H1 (cell line): ENCODE results near the gene NR3C1. TPM values are rescaled to one million over a fixed set of nuclear protein-coding genes. Genes with fewer than 3 reads are reported as not detected.

Source experiments
- CTCF ChIA-PET: fragments of 300-600 bp; sonication (Branson Sonifier 250); formaldehyde crosslinking; loops from one replicate; lab custom pipeline; 2021; ENCODE audit not compliant: partially characterized antibody; lab: Charles Lee
- POLR2A ChIA-PET: fragments of 300-600 bp; sonication (Branson Sonifier 250); formaldehyde crosslinking; loops from one replicate; lab custom pipeline; 2021; ENCODE audit warnings: inconsistent platforms; ENCODE audit not compliant: partially characterized antibody; lab: Charles Lee
- DNase-seq, 2 experiments: peaks; one replicate each; pipeline versions ENCODE4 v3.0.0 to v3.0.0-alpha.2; 2010 to 2022; ENCODE audit warnings: low spot score in 2 of 2, low read depth in 1 of 2, mixed read lengths in 1 of 2
- FAIRE-seq: peaks from 2 replicates; lab custom pipeline; 2011; peaks lifted over from hg19 to GRCh38; lab: Jason Lieb, UNC
- H2AFZ ChIP-seq: 2 replicates; pipeline ENCODE4 v1.8.1; 2012; ENCODE audit warnings: low read length, inconsistent platforms
- H2AK5ac ChIP-seq: 2 replicates; pipeline ENCODE4 v1.6.1; 2013; ENCODE audit warnings: low read depth, low read length
- H2BK120ac ChIP-seq: replicated peaks from 2 replicates; pipeline ENCODE3; 2013; ENCODE audit warnings: low read depth, low read length, inconsistent platforms
- H2BK12ac ChIP-seq: 2 replicates; pipeline ENCODE4 v1.6.1; 2013; ENCODE audit warnings: low read depth, low read length
- H2BK15ac ChIP-seq: 2 replicates; pipeline ENCODE4 v1.6.1; 2013; ENCODE audit warnings: low read length
- H2BK20ac ChIP-seq: 2 replicates; pipeline ENCODE4 v1.6.1; 2013; ENCODE audit warnings: low read length
- H2BK5ac ChIP-seq: 2 replicates; pipeline ENCODE4 v1.6.1; 2013; ENCODE audit warnings: low read depth, low read length
- H3K14ac ChIP-seq: 2 replicates; pipeline ENCODE4 v1.6.1; 2013; ENCODE audit warnings: inconsistent platforms; ENCODE audit not compliant: insufficient read length
- H3K18ac ChIP-seq: 2 replicates; pipeline ENCODE4 v1.6.1; 2013; ENCODE audit warnings: low read length; ENCODE audit errors: extremely low read depth
- H3K23ac ChIP-seq: 2 replicates; pipeline ENCODE4 v1.6.1; 2013; ENCODE audit warnings: inconsistent platforms; ENCODE audit not compliant: insufficient read length
- H3K23me2 ChIP-seq: 2 replicates; pipeline ENCODE4 v1.6.1; 2013; ENCODE audit warnings: low read depth, low read length
- H3K27ac ChIP-seq: 2 replicates; pipeline ENCODE4 v1.6.1; 2011; ENCODE audit warnings: low read depth, low read length, inconsistent platforms
- H3K27me3 ChIP-seq, 4 experiments: replicated peaks in 1 of 4; 1 replicate in 1 of 4; 2 replicates in 3 of 4; pipeline versions ENCODE4 v1.6.1 to v1.8.1; 2011 to 2013; ENCODE audit warnings: low read length in 3 of 4, mild to moderate bottlenecking in 3 of 4, inconsistent platforms in 2 of 4, mixed read lengths in 2 of 4, moderate library complexity in 1 of 4; ENCODE audit not compliant: control insufficient read depth in 3 of 4, insufficient read depth in 3 of 4; ENCODE audit errors: extremely low read depth in 1 of 4
- H3K36me3 ChIP-seq, 4 experiments: 2 replicates each; pipeline versions ENCODE4 v1.6.1 to v1.8.1; 2011 to 2013; ENCODE audit warnings: mild to moderate bottlenecking in 4 of 4, low read length in 3 of 4, moderate library complexity in 2 of 4, control low read depth in 1 of 4, inconsistent platforms in 1 of 4; ENCODE audit not compliant: insufficient read depth in 4 of 4, control insufficient read depth in 2 of 4
- H3K4ac ChIP-seq: replicated peaks from 2 replicates; pipeline ENCODE3; 2013; ENCODE audit warnings: low read length, low read depth, mixed read lengths, inconsistent platforms; ENCODE audit not compliant: insufficient read length
- H3K4me1 ChIP-seq, 4 experiments: replicated peaks in 1 of 4; 1 replicate in 1 of 4; 2 replicates in 3 of 4; pipeline versions ENCODE4 v1.6.1 to v1.8.1; 2011 to 2013; ENCODE audit warnings: low read length in 3 of 4, inconsistent platforms in 2 of 4, mixed read lengths in 1 of 4; ENCODE audit not compliant: insufficient read depth in 4 of 4, control insufficient read depth in 3 of 4
- H3K4me2 ChIP-seq, 2 experiments: 2 replicates each; pipeline versions ENCODE4 v1.6.1 to v1.8.1; 2011 to 2013; ENCODE audit warnings: low read depth in 2 of 2, low read length in 2 of 2, control low read depth in 1 of 2, inconsistent platforms in 1 of 2, mild to moderate bottlenecking in 1 of 2; ENCODE audit not compliant: insufficient read depth in 1 of 2
- H3K4me3 ChIP-seq, 4 experiments: fragments of 200-600, 300-600 bp in 1 of 4; sonication (generic), shearing (Covaris generic), sonication (Bioruptor Twin) in 1 of 4; 2 replicates each; pipeline versions ENCODE4 v1.5.1 to v1.8.1; 2011 to 2016; ENCODE audit warnings: low read length in 4 of 4, low read depth in 3 of 4, control low read depth in 2 of 4, inconsistent platforms in 2 of 4, mild to moderate bottlenecking in 2 of 4, mixed read lengths in 1 of 4, moderate library complexity in 1 of 4; ENCODE audit not compliant: insufficient read depth in 2 of 4; ENCODE audit errors: extremely low read depth in 1 of 4
- H3K56ac ChIP-seq: replicated peaks from 2 replicates; pipeline ENCODE3; 2013; ENCODE audit warnings: low read depth, mild to moderate bottlenecking, mixed read lengths, low read length, inconsistent platforms; ENCODE audit not compliant: insufficient read length
- H3K79me1 ChIP-seq: 2 replicates; pipeline ENCODE4 v1.6.1; 2013; ENCODE audit warnings: low read depth, low read length, control low read depth
- H3K79me2 ChIP-seq, 2 experiments: 2 replicates each; pipeline versions ENCODE4 v1.6.1 to v1.8.1; 2012 to 2013; ENCODE audit warnings: low read length in 2 of 2, mild to moderate bottlenecking in 2 of 2, inconsistent platforms in 1 of 2; ENCODE audit not compliant: insufficient read depth in 2 of 2, control insufficient read depth in 1 of 2
- H3K9ac ChIP-seq, 4 experiments: replicated peaks in 1 of 4; 1 replicate in 1 of 4; 2 replicates in 3 of 4; pipeline versions ENCODE4 v1.6.1 to v1.8.1; 2011 to 2013; ENCODE audit warnings: low read depth in 3 of 4, low read length in 3 of 4, control low read depth in 2 of 4, mild to moderate bottlenecking in 2 of 4, moderate library complexity in 2 of 4, inconsistent platforms in 1 of 4; ENCODE audit errors: extremely low read depth in 1 of 4
- H3K9me3 ChIP-seq, 2 experiments: 2 replicates each; pipeline versions ENCODE4 v1.6.1 to v1.8.1; 2012 to 2013; ENCODE audit warnings: mild to moderate bottlenecking in 2 of 2, moderate library complexity in 2 of 2, control low read depth in 1 of 2, inconsistent platforms in 1 of 2, low read depth in 1 of 2, low read length in 1 of 2, mixed read lengths in 1 of 2; ENCODE audit not compliant: insufficient read depth in 2 of 2
- H4K20me1 ChIP-seq, 2 experiments: replicated peaks in 1 of 2; 2 replicates each; pipeline versions ENCODE3 to v1.8.1; 2011 to 2013; ENCODE audit warnings: inconsistent platforms in 2 of 2, low read length in 2 of 2, mild to moderate bottlenecking in 1 of 2; ENCODE audit not compliant: insufficient read depth in 2 of 2, control insufficient read depth in 1 of 2
- H4K5ac ChIP-seq: 2 replicates; pipeline ENCODE4 v1.6.1; 2013; ENCODE audit warnings: low read length, low read depth, mixed read lengths, inconsistent platforms; ENCODE audit not compliant: insufficient read length
- H4K8ac ChIP-seq: 2 replicates; pipeline ENCODE4 v1.8.0; 2013; ENCODE audit warnings: mild to moderate bottlenecking, moderate library complexity, low read length, inconsistent platforms; ENCODE audit not compliant: insufficient read depth; ENCODE audit errors: extremely low read depth
- H4K91ac ChIP-seq: replicated peaks from 2 replicates; pipeline ENCODE3; 2013; ENCODE audit warnings: low read length, mixed read lengths, inconsistent platforms; ENCODE audit not compliant: insufficient read length
- BACH1 ChIP-seq: IDR thresholded peaks from 2 replicates; pipeline ENCODE4 v1.6.1; 2012; ENCODE audit warnings: low read length, improper control_type of control experiment
- CBX8 ChIP-seq: fragments of 300-800, 300-1000 bp; sonication (generic); IDR thresholded peaks from 2 replicates; pipeline ENCODE4 v1.7.1; 2016; ENCODE audit warnings: low read depth, low read length, borderline replicate concordance
- CTBP2 ChIP-seq: IDR thresholded peaks from 2 replicates; pipeline ENCODE4 v1.7.0; 2011; ENCODE audit warnings: borderline replicate concordance, mild to moderate bottlenecking, moderate library complexity, mixed read lengths, low read length; ENCODE audit not compliant: insufficient read depth, insufficient read length
- CTCF ChIP-seq, 3 experiments: IDR thresholded peaks; 1 replicate in 2 of 3; 2 replicates in 1 of 3; pipeline versions ENCODE4 v1.5.1 to v1.6.1; 2011; ENCODE audit warnings: low read length in 3 of 3, mild to moderate bottlenecking in 3 of 3, inconsistent platforms in 2 of 3, low read depth in 1 of 3, moderate library complexity in 1 of 3; ENCODE audit not compliant: insufficient read depth in 1 of 3; ENCODE audit errors: control extremely low read depth in 1 of 3
- EP300 ChIP-seq, 2 experiments: IDR thresholded peaks; 1 replicate in 1 of 2; 2 replicates in 1 of 2; pipeline ENCODE4 v1.6.1; 2011 to 2012; ENCODE audit warnings: low read depth in 2 of 2, low read length in 2 of 2, mild to moderate bottlenecking in 2 of 2, borderline replicate concordance in 1 of 2, inconsistent platforms in 1 of 2, moderate library complexity in 1 of 2
- FOSL1 ChIP-seq: IDR thresholded peaks from 2 replicates; pipeline ENCODE4 v1.6.1; 2011; ENCODE audit warnings: mild to moderate bottlenecking, low read depth, low read length, moderate library complexity; ENCODE audit not compliant: insufficient read depth
- GTF2F1 ChIP-seq: IDR thresholded peaks from 2 replicates; pipeline ENCODE4 v1.6.1; 2012; ENCODE audit warnings: low read depth, low read length, improper control_type of control experiment, borderline replicate concordance
- KDM1A ChIP-seq: fragments of 200-600, 300-600 bp; sonication (generic); IDR thresholded peaks from 2 replicates; pipeline ENCODE4 v1.7.1; 2016; ENCODE audit warnings: mild to moderate bottlenecking, low read length, borderline replicate concordance
- POLR2A ChIP-seq, 2 experiments: IDR thresholded peaks; 1 replicate in 1 of 2; 2 replicates in 1 of 2; pipeline ENCODE4 v1.6.1; 2011; ENCODE audit warnings: low read depth in 2 of 2, low read length in 2 of 2, mild to moderate bottlenecking in 2 of 2; ENCODE audit errors: control extremely low read depth in 1 of 2
- POLR2AphosphoS5 ChIP-seq: IDR thresholded peaks from 2 replicates; pipeline ENCODE4 v1.6.1; 2011; ENCODE audit warnings: low read depth, low read length
- RFX5 ChIP-seq: IDR thresholded peaks from 2 replicates; pipeline ENCODE4 v1.6.1; 2011; ENCODE audit warnings: low read depth, low read length, improper control_type of control experiment, borderline replicate concordance
- SIRT6 ChIP-seq: IDR thresholded peaks from one replicate; pipeline ENCODE4 v1.7.1; 2012; ENCODE audit warnings: low read length, inconsistent platforms
- WGBS, 2 experiments: shearing (Covaris generic) in 1 of 2; methylation state at CpG; one replicate each; pipeline versions ENCODE4 v1.1.6 to v1.1.7; 2013 to 2015; ENCODE audit warnings: low lambda C conversion rate in 2 of 2, mixed read lengths in 2 of 2, inconsistent platforms in 1 of 2, low coverage in 1 of 2, missing lambda C conversion rate in 1 of 2; ENCODE audit not compliant: insufficient replicate concordance in 2 of 2, insufficient coverage in 1 of 2, insufficient read length in 1 of 2; ENCODE audit errors: extremely low coverage in 1 of 2, missing lambda C conversion rate in 1 of 2; 5-methylcytosine and 5-hydroxymethylcytosine counted together
- polyA plus RNA-seq, 7 experiments: library from polyadenylated mRNA; depleted of rRNA in 3 of 7; stranded (reverse) in 5 of 7; unstranded in 2 of 7; fragments of >200 nt in 5 of 7; fragments of 200-250 nt in 2 of 7; gene quantifications; 1 replicate in 5 of 7; 2 replicates in 1 of 7; 4 replicates in 1 of 7; pipeline versions ENCODE4 v1.2.1 to v1.2.3, GENCODE V29; 2011 to 2013; ENCODE audit warnings: missing spikeins in 2 of 7, mixed read lengths in 2 of 7
- total RNA-seq: library from RNA; stranded (reverse); fragmentation: NEBNext Ultra II Directional; extraction: Animal tissue kit (Norgen Biotek cat#: 25700); gene quantifications from 2 replicates; pipeline ENCODE4 v1.2.1, GENCODE V29; 2021

NR3C1 gene
- total and polyA plus RNA-seq, 2 of the 8 experiments (the other 6 are each of a cell fraction or from before 2014, with no cell fraction given), result 1.7 to 5.4 TPM

GRCh38 chr5:143243103-143243502 lies 160.4 kb downstream of the NR3C1 start:
- no peak overlapping the region for H2BK12ac ChIP-seq
- peaks cover 0 to 4% of the 10 kb centered on the region in 2 experiments for H4K20me1 ChIP-seq
- H3K36me3 ChIP-seq, result no peaks in the 10 kb centered on the region
- no peak overlapping the region for H2BK20ac ChIP-seq
- POLR2A ChIA-PET, result no interaction called here
- H3K27me3 ChIP-seq, result no peaks in the 10 kb centered on the region
- 0 out of 4 replicates have a peak, but pooled peaks cover 0 to 2% of the 10 kb centered on the region in 2 experiments for H3K9me3 ChIP-seq
- no peak overlapping the region for H2BK120ac ChIP-seq
- CTCF ChIA-PET, result no interaction called here
- FAIRE-seq, result no peak
- no peak overlapping the region for H3K14ac ChIP-seq
- H3K4me3 ChIP-seq, result no peak overlapping the region
- no peaks in the 10 kb centered on the region for H3K79me2 ChIP-seq
- peaks cover 0 to 5% (median 0%) of the 10 kb centered on the region in 4 experiments; a peak in 1 of 7 replicates for H3K4me1 ChIP-seq
- no peak overlapping the region for H3K4ac ChIP-seq
- H3K27ac ChIP-seq, result no peak overlapping the region
- H4K91ac ChIP-seq, result no peak overlapping the region
- no peak overlapping the region for H3K56ac ChIP-seq
- 84% methylated on average over 6 of the region's 6 CpGs; no CpG with 5 or more reads in 1 of the 2 experiments for WGBS, 2 experiments
- H2BK5ac ChIP-seq, result no peak overlapping the region
- H4K8ac ChIP-seq, result no peak overlapping the region
- H3K18ac ChIP-seq, result no peak overlapping the region
- H2AFZ ChIP-seq, result peak overlapping the region; percentile 16; the same call in 1 of the 2 replicates
- H2AK5ac ChIP-seq, result no peak overlapping the region
- H4K5ac ChIP-seq, result no peak overlapping the region
- H3K4me2 ChIP-seq, result no peak overlapping the region
- peak in 1 of 2 experiments; percentile 22 for DNase-seq
- H2BK15ac ChIP-seq, result no peak overlapping the region
- H3K9ac ChIP-seq, result no peak overlapping the region
- peaks cover 7% of the 10 kb centered on the region; the same call in 1 of the 2 replicates for H3K23me2 ChIP-seq
- H3K79me1 ChIP-seq, result no peaks in the 10 kb centered on the region
- no peak overlapping the region for H3K23ac ChIP-seq
- no peak for TF ChIP-seq CTCF (IDR thresholded peaks at IDR 0.05; ENCODE audit: control extremely low read depth in 1 of 3, insufficient read depth in 1 of 3, low read depth in 1 of 3, low read length in 3 of 3)
- no peak for TF ChIP-seq POLR2A (IDR thresholded peaks at IDR 0.05; ENCODE audit: control extremely low read depth in 1 of 2, low read depth in 2 of 2, low read length in 2 of 2)
- no peak for TF ChIP-seq GTF2F1
- no peak for TF ChIP-seq EP300 (IDR thresholded peaks at IDR 0.05; ENCODE audit: borderline replicate concordance in 1 of 2, low read depth in 2 of 2, low read length in 2 of 2)
- TF ChIP-seq RFX5, result no peak
- TF ChIP-seq FOSL1, result no peak
- TF ChIP-seq CTBP2, result no peak
- TF ChIP-seq KDM1A, result no peak
- no peak for TF ChIP-seq SIRT6
- TF ChIP-seq POLR2AphosphoS5, result no peak
- TF ChIP-seq CBX8, result no peak
- TF ChIP-seq BACH1, result no peak
